Tibial nerve (tissue), 4 donors: Measurements from ENCODE around the gene IDH3G. TPM values are rescaled to one million over a fixed set of nuclear protein-coding genes. Genes with fewer than 3 reads are reported as not detected.

Experiments used
- DNase-seq, 2 donors: peaks; one replicate each; pipeline ENCODE4 v3.0.0-alpha.2; 2019; ENCODE audit warnings: low spot score in 2 of 2
- H3K27ac ChIP-seq, 4 donors: fragments of 200-600 bp; sonication (generic) in 3 of 4; one replicate each; pipeline ENCODE4 v1.5.1; 2017 to 2019; ENCODE audit warnings: mild to moderate bottlenecking in 1 of 4
- H3K27me3 ChIP-seq, 2 donors: fragments of 200-600 bp; sonication (generic) in 1 of 2; one replicate each; pipeline versions ENCODE4 v1.5.1 to v1.6.0; 2017 to 2019
- H3K36me3 ChIP-seq, 3 donors: fragments of 200-600 bp; sonication (generic); one replicate each; pipeline ENCODE4 v1.5.1; 2018 to 2019
- H3K4me1 ChIP-seq, 4 donors: fragments of 200-600 bp; sonication (generic) in 3 of 4; one replicate each; pipeline ENCODE4 v1.5.1; 2017 to 2019
- H3K4me3 ChIP-seq, 4 donors: fragments of 200-600 bp; sonication (generic) in 3 of 4; one replicate each; pipeline ENCODE4 v1.5.1; 2017 to 2019; ENCODE audit warnings: mild to moderate bottlenecking in 1 of 4, moderate library complexity in 1 of 4
- H3K9me3 ChIP-seq, 4 donors: fragments of 200-600 bp; sonication (generic) in 3 of 4; one replicate each; pipeline ENCODE4 v1.5.1; 2017 to 2019
- CTCF ChIP-seq, 5 experiments: fragments of 200-600 bp in 3 of 5; fragments of 450-650 bp in 2 of 5; sonication (generic) in 3 of 5; IDR thresholded peaks; one replicate each; pipeline ENCODE4 v1.5.1; 2016 to 2019; ENCODE audit warnings: antibody characterized with exemption in 5 of 5, mild to moderate bottlenecking in 3 of 5, moderate library complexity in 2 of 5
- EP300 ChIP-seq, 2 donors: sonication (generic); formaldehyde crosslinking; IDR thresholded peaks; one replicate each; pipeline ENCODE4 v1.6.1; 2017; ENCODE audit warnings: antibody characterized with exemption in 2 of 2, mild to moderate bottlenecking in 1 of 2
- POLR2A ChIP-seq, 2 donors: fragments of 450-650 bp; IDR thresholded peaks; one replicate each; pipeline ENCODE4 v1.6.1; 2017; ENCODE audit warnings: antibody characterized with exemption in 2 of 2, mild to moderate bottlenecking in 2 of 2, moderate library complexity in 2 of 2
- WGBS, 2 donors: methylation state at CpG; one replicate each; pipeline ENCODE4 v1.1.5; 2018; 5-methylcytosine and 5-hydroxymethylcytosine counted together
- total RNA-seq, 4 donors: library from RNA; depleted of rRNA; stranded (reverse); fragments of >200 nt; gene quantifications; one replicate each; pipeline ENCODE4 v1.1.0, GENCODE V29; 2016

IDH3G gene
- total RNA-seq, 4 donors from 2014 or later: 48.9 to 101 (median 83.2) TPM

- no peak for TF ChIP-seq CTCF (IDR thresholded peaks at IDR 0.05)
- peak in 1 of 2 donors; percentile 9 for TF ChIP-seq POLR2A (IDR thresholded peaks at IDR 0.05)
- TF ChIP-seq EP300 (IDR thresholded peaks at IDR 0.05): peak in 1 of 2 donors; percentile 79
- H3K4me1 ChIP-seq: peaks cover 0 to 26% (median 3%) of the 10 kb centered on the region in 4 donors
- 42 to 70% methylated on average over 14 to 23 of the region's 27 CpGs for WGBS, 2 donors
- peak overlapping the region in 3 of 4 donors; percentile 42 to 86 (median 82) for H3K27ac ChIP-seq
- peak overlapping the region; percentile 23 to 48 (median 34) for H3K4me3 ChIP-seq
- H3K27me3 ChIP-seq: no peaks in the 10 kb centered on the region
- no peak for DNase-seq
- H3K36me3 ChIP-seq: no peaks in the 10 kb centered on the region
- no peaks in the 10 kb centered on the region for H3K9me3 ChIP-seq
These were observed 28.8 kb downstream of the IDH3G start for GRCh38 chrX:153765138-153766079.

GRCh38 chrX:153764786-153765137 lies 29.4 kb downstream of the IDH3G start:
- H3K9me3 ChIP-seq: no peaks in the 10 kb centered on the region
- 49 to 59% methylated on average over 2 to 5 of the region's 7 CpGs for WGBS, 2 donors
- peak overlapping the region in 3 of 4 donors; percentile 9 to 48 (median 12) for H3K4me3 ChIP-seq
- H3K27ac ChIP-seq: peak overlapping the region in 3 of 4 donors; percentile 8 to 82 (median 60)
- DNase-seq: no peak
- peaks cover 0 to 26% (median 2%) of the 10 kb centered on the region in 4 donors for H3K4me1 ChIP-seq
- H3K27me3 ChIP-seq: no peaks in the 10 kb centered on the region
- H3K36me3 ChIP-seq: no peaks in the 10 kb centered on the region
- TF ChIP-seq CTCF (IDR thresholded peaks at IDR 0.05): no peak
- TF ChIP-seq EP300 (IDR thresholded peaks at IDR 0.05): no peak
- no peak for TF ChIP-seq POLR2A (IDR thresholded peaks at IDR 0.05)

GRCh38 chrX:153763989-153764755 lies 30.0 kb downstream of the IDH3G start, which contains the start of gene PLXNB3:
Gene PLXNB3 (plus strand): TSS chrX:153764249. CDS start chrX:153765536, 1,287 bp downstream.
- Histone ChIP-seq H3K27ac (peak within 1 kb of the TSS in 3 of 4 donors; percentile 8 to 82 (median 60)), H3K4me1 (peaks cover 0 to 26% (median 0%) of the 10 kb centered on the region in 4 donors), H3K9me3 (no peaks in the 10 kb centered on the region), H3K27me3 (no peaks in the 10 kb centered on the region), H3K36me3 (no peaks in the 10 kb centered on the region), H3K4me3 (peak within 1 kb of the TSS; percentile 9 to 48 (median 28))
- DNase-seq: peak; percentile 56 to 64
- TF ChIP-seq CTCF (IDR thresholded peaks at IDR 0.05) (peak; percentile 71 to 92 (median 85)), EP300 (IDR thresholded peaks at IDR 0.05) (peak in 1 of 2 donors; percentile 50), POLR2A (IDR thresholded peaks at IDR 0.05) (no peak)
- 4 to 29% methylated on average over 4 to 22 of the region's 26 CpGs for WGBS, 2 donors

GRCh38 chrX:153763298-153763932 lies 30.8 kb downstream of the IDH3G start:
- Histone ChIP-seq H3K4me1 (peaks cover 0 to 19% (median 0%) of the 10 kb centered on the region in 4 donors), H3K9me3 (no peaks in the 10 kb centered on the region), H3K27ac (no peak overlapping the region), H3K4me3 (no peak overlapping the region), H3K27me3 (no peaks in the 10 kb centered on the region), H3K36me3 (no peaks in the 10 kb centered on the region)
- DNase-seq: no peak
- 82 to 85% methylated on average over 15 to 18 of the region's 18 CpGs for WGBS, 2 donors
- TF ChIP-seq EP300 (IDR thresholded peaks at IDR 0.05): no peak
- no peak for TF ChIP-seq CTCF (IDR thresholded peaks at IDR 0.05)
- TF ChIP-seq POLR2A (IDR thresholded peaks at IDR 0.05): no peak
